Choroid plexus epithelial cell (primary cell): ENCODE results near the gene ARMC9.
"Not testable (repeated sequence)": the region's sequence is repeated elsewhere in the genome, so short reads cannot be mapped to it uniquely, and the experiment has no call there.

Experiments
- DNase-seq: peaks from one replicate; pipeline ENCODE4 v3.0.0-alpha.2; 2010; ENCODE audit warnings: low read depth
- H3K4me3 ChIP-seq: 2 replicates; pipeline ENCODE4 v1.5.1; 2011; ENCODE audit warnings: low read depth, mild to moderate bottlenecking, control low read depth, low read length, moderate library complexity
- CTCF ChIP-seq: conservative IDR thresholded peaks from 2 replicates; pipeline ENCODE4 v1.5.1; 2011; ENCODE audit warnings: low read depth, mild to moderate bottlenecking, control low read depth, inconsistent platforms, low read length, moderate library complexity

The ARMC9 gene

GRCh38 chr2:231170055-231170454 is 28.4 kb upstream of the ARMC9 start:
- no peak for DNase-seq
- TF ChIP-seq CTCF, result no peak
- no peak overlapping the region for H3K4me3 ChIP-seq

- H3K4me3 ChIP-seq, result no peak overlapping the region
- no peak for TF ChIP-seq CTCF
- DNase-seq, result no peak
These were observed 26.4 kb upstream of the ARMC9 start for GRCh38 chr2:231172025-231172424.

- no peak overlapping the region for H3K4me3 ChIP-seq
- TF ChIP-seq CTCF, result no peak
- no peak for DNase-seq
These were observed 24.2 kb upstream of the ARMC9 start for GRCh38 chr2:231174211-231174651.

- no peak for DNase-seq
- no peak for TF ChIP-seq CTCF
- H3K4me3 ChIP-seq, result no peak overlapping the region
These were observed 22.4 kb upstream of the ARMC9 start for GRCh38 chr2:231176066-231176465.

- no peak for DNase-seq
- TF ChIP-seq CTCF, result no peak
- no peak overlapping the region for H3K4me3 ChIP-seq
These were observed 21.0 kb upstream of the ARMC9 start for GRCh38 chr2:231177156-231178025.

- not testable (repeated sequence) for DNase-seq
These were observed 19.6 kb upstream of the ARMC9 start for GRCh38 chr2:231178805-231179204.

GRCh38 chr2:231181860-231182512 is 16.4 kb upstream of the ARMC9 start:
- H3K4me3 ChIP-seq, result no peak overlapping the region
- peak; percentile 60 for DNase-seq
- TF ChIP-seq CTCF, result no peak

More at GRCh38 chr2:231178805-231179204, 19.6 kb upstream of the ARMC9 start:
- not testable (repeated sequence) for H3K4me3 ChIP-seq
